HG02938 (cell line): ENCODE measurements around the gene CAP1.
A peak's percentile ranks its signal among the peaks of the same experiment; 100 is the strongest.
"Not testable (repeated sequence)": the region's sequence is repeated elsewhere in the genome, so short reads cannot be mapped to it uniquely, and the experiment has no call there.

Experiments used
- ATAC-seq: cut with Tn5 transposase; IDR thresholded peaks from one replicate; pipeline ENCODE4 v1.9.1; 2021; ENCODE audit warnings: mild to moderate bottlenecking, moderate library complexity; ENCODE audit not compliant: unreplicated experiment

The CAP1 gene

GRCh38 chr1:40040511-40041465 lies at the start of gene CAP1:
Gene CAP1 (plus strand): TSS chr1:40040729. CDS start chr1:40059347, 18,618 bp downstream.
- peak; percentile 65 for ATAC-seq

- ATAC-seq, result no peak
These were observed 48.3 kb upstream of the CAP1 start for GRCh38 chr1:39992234-39992633.

DNA sequence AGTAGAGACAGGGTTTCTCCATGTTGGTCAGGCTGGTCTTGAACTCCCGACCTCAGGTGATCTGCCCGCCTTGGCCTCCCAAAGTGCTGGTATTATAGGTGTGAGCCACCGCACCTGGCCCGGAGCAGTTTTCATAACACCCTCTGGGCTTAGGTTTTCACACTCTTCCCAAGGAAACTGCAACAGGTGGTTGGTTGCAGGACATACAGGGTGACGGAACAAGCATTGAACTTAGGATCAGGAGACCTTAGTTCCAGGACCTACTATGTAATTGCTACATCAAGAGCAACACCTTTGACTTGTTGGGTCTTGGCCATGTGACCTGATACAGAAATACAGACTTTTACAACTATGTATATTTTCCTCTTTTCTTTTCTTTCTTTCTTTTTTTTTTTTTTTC lies 47.6 kb upstream of the CAP1 start:
- ATAC-seq, result no peak

DNA sequence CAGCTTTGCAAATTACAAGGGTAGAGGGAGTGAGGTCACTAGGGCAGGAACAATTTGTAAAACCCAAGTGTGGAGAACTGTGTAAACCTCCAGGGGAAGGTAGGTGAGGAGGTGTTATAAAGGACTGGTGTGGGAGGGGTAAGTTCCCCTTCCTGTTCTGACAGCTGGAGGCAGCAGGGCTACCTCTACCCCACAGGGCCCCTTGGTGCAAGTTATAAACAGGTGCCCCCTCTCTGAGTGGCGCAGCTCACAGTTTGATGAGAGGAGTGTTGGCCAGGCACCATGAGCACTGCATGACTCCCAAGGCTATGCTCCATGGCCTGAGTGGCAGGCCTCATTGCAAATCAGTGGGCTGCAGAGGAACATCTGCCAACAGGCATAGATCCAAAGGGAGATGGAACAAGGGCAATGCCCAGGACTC lies 44.5 kb upstream of the CAP1 start:
- ATAC-seq, result no peak

GRCh38 chr1:39996396-39997004 lies 44.0 kb upstream of the CAP1 start:
- no peak for ATAC-seq

DNA sequence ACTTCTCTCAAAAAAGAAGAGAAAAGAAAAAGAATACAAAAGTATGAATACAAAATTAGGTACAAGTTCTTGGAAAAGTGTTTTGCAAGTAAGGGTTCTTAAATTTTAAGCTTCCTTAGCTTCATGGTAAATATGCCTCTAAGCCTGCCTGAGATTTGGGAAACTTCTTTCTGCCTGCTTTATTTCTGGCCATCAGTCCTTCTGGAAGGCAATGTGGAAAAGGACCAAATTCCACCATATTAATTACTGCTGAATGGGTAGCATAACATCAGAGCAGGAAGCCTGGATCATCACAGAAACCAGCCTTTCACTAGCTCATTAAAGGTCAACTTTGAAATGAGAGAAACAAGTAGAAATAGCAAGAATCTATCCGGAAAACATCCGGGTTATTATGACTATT lies 39.1 kb upstream of the CAP1 start:
- ATAC-seq, result no peak

GRCh38 chr1:40003156-40004093 lies 37.1 kb upstream of the CAP1 start:
- ATAC-seq, result peak; percentile 64

DNA sequence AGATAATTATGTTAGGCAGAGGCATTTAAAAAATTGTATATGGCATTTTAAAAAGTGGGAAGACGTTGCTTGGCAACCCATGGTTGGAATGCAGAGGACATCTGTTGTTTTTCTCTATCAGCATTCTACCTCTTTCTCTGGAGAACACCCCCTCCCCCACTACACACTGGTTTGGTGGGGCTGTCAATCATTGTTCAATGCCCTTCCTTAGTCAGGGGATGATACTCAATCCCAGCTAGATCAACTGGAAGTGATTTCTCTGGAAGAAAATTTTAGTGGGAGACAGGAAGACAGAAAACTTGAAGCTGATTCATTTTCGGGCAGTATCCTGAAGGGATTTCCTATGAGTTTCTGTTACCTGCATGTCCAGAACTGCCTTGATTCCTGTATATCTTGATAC lies 35.7 kb upstream of the CAP1 start:
- ATAC-seq, result no peak

GRCh38 chr1:40007481-40008034 lies 33.0 kb upstream of the CAP1 start:
- ATAC-seq, result not testable (repeated sequence)

DNA sequence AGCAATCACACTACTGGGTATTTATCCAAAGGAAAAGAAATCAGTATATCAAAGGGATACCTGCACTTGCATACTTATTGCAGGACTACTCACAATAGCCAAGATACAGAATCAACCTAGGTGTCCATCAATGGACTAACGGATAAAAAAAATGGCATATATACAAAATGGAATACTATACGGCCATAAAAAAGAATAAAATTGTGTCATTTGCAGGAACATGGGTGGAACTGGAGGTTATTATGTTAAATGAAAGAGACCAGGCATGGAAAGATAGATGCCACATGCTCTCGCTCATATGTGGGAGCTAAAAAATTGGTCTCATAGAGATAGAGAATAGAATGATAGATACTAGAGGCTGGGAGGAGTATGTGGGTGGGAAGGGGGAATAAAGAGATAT lies 29.3 kb upstream of the CAP1 start:
- ATAC-seq, result no peak

DNA sequence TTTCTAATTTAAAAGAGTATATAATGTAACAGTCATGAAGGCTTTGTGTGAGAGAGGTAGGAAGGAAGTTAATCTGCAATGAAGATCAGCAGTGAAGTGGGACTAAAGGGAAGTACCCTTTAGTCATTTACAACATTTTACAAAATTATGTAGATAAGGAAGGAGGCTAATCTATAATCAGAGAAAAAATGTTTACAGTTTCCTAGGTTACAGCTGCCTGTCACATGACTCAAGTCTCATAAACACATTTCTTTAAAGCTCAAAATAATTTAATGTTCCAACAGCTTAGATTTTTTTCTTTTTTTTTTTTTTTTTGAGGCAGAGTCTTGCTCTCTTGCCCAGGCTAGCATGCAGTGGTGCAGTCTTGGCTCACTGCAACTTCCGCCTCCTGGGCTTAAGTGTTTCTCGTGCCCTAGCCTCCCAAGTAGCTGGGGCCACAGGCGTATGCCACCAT lies 26.2 kb upstream of the CAP1 start:
- no peak for ATAC-seq

DNA sequence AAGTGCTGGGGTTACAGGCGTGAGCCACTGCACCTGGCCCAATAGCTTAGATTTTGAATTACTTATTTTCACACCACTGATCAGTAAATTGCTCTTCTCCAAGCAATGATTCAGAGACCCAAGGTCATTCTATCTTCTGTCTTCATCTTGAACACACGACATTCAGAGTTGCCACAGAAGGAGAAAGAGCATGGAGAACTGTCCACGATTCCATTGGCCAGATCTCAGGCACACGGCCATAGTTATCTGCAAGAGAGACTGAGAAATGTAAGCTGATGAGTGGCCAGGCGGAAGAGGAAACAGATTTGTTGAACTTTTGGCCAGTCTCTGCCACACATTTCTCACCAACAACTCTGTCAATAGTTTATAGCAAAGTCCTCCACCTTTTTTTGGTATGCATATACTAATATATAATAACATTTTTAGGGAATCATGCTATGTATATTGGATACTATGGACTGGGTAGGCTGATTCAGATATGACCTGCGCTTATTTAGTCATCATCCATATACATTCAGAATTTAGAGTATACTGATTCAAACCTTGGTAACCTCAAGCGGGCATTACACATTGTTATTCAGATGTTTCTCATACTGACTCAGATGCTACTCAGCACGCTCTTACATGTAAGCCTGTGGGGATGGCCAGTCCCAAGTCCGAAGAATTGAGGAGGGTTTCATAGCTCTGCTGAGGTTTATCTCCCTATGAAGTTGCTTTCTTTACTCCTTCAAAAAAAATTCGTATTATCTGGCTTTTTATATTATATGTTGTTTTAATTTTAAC lies 25.5 kb upstream of the CAP1 start:
- no peak for ATAC-seq

DNA sequence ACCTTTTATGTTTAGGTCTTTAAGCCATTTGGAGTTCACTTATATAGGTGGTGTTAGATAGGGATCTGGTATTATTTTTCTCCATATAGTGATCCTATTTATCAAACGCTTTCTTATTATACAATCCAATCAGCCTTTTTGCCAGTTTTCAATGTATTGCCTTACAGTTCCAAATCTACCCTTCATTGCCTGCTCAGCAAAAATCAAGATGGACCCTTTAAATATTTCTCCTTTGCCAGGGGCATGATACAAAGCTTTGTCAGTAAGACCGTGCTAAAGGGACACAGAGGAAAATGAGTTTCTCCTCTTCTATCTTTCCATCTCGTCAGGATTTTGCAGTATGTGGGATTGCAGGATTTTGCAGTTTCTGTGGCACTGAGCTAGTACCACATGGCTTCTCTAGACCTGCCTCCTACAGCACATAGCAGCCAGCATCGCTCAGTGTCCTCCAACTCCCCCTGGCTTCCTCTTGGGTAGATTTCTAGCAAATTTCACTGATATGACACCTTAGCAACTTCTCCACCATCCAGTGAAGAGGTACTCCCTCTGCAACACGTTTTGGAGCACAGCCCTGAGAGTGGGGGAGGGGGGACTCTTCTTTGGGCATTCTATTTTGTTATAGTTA lies 22.5 kb upstream of the CAP1 start:
- no peak for ATAC-seq

- no peak for ATAC-seq
These were observed 20.0 kb upstream of the CAP1 start for GRCh38 chr1:40020447-40021085.

- ATAC-seq, result no peak
These were observed 17.1 kb upstream of the CAP1 start for GRCh38 chr1:40023379-40023944.

DNA sequence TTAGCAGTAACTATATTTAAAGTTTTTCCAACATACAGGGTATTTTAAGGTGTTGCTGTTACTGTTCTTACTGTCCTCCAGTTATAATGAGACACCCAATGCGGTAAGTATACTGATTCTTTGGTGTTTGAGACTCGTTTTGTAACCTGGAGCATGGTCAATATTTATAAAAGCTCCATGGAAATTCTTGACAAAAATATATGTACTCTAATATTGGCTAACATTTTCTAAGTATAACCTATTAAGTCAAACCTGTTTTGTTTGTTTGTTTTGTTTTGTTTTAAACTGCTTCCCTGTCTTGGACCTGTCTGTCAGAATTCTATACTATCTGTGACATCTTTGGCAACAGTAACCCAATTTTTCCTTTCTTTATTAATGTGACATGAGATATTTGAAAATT lies 15.9 kb upstream of the CAP1 start:
- no peak for ATAC-seq

DNA sequence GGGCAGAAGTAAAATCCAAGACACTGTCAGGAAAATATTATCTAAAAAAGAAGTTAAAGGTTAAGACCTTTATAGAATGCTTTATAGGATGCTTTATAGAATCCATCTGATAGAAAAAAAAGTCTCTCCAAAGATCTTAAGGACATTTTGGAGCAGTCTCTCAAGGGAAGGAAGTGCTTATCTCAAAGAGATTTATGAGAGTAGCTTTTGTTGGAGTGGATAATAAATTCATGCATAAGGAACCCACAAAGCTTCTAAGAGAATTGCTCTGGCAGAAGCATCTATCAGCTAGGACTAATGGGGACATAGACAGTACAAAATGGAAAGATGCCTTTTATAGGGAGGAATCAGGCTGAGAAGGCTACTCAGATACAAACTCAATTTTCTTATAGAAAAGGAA lies 12.9 kb upstream of the CAP1 start:
- ATAC-seq, result no peak

GRCh38 chr1:40029608-40030007 lies 10.9 kb upstream of the CAP1 start:
- ATAC-seq, result no peak
